WTC11 (cell line): ENCODE results near the gene CERS1. TPM values are rescaled to one million over a fixed set of nuclear protein-coding genes. Genes with fewer than 3 reads are reported as not detected.
A peak's percentile ranks its signal among the peaks of the same experiment; 100 is the strongest.

Source experiments
- ATAC-seq: fragments of 200-7000 bp; cut with Tn5 transposase; 2 replicates; pipeline ENCODE4 v1.10.0; 2021; ENCODE audit warnings: mild to moderate bottlenecking, moderate library complexity
- CTCF ChIA-PET: fragments of 300-600 bp; sonication (Branson Sonifier 250); formaldehyde crosslinking; loops from one replicate; lab custom pipeline; 2021; ENCODE audit warnings: antibody characterized with exemption; lab: Charles Lee
- POLR2A ChIA-PET: fragments of 350-600 bp; sonication (Branson Sonifier 250); formaldehyde crosslinking; loops from one replicate; lab custom pipeline; 2021; ENCODE audit warnings: antibody characterized with exemption; lab: Charles Lee
- DNase-seq: peaks from one replicate; pipeline ENCODE4 v3.0.0; 2021; ENCODE audit warnings: low spot score
- H3K27ac Mint-ChIP-seq: 2 replicates; pipeline ENCODE4 v1.8.0; 2021; ENCODE audit warnings: mixed read lengths
- H3K27me3 Mint-ChIP-seq: 2 replicates; pipeline ENCODE4 v1.8.0; 2021; ENCODE audit warnings: low read depth, mild to moderate bottlenecking, moderate library complexity, mixed read lengths
- H3K36me3 Mint-ChIP-seq: 2 replicates; pipeline ENCODE4 v1.8.0; 2021; ENCODE audit warnings: mixed read lengths
- H3K4me1 Mint-ChIP-seq: 2 replicates; pipeline ENCODE4 v1.8.0; 2022; ENCODE audit warnings: mixed read lengths
- H3K4me3 Mint-ChIP-seq: 2 replicates; pipeline ENCODE4 v1.8.0; 2021; ENCODE audit warnings: mild to moderate bottlenecking, moderate library complexity, mixed read lengths
- H3K9me3 Mint-ChIP-seq: 2 replicates; pipeline ENCODE4 v1.8.0; 2021; ENCODE audit warnings: mixed read lengths
- ATF3 ChIP-seq: sonication (generic); formaldehyde crosslinking; conservative IDR thresholded peaks from 2 replicates; pipeline ENCODE4 v1.8.1; 2022; ENCODE audit warnings: mild to moderate bottlenecking, missing genetic modification reagents
- CREM ChIP-seq: sonication (generic); formaldehyde crosslinking; IDR thresholded peaks from 2 replicates; pipeline ENCODE4 v1.8.1; 2022; ENCODE audit warnings: mild to moderate bottlenecking, missing genetic modification reagents, moderate library complexity
- CTCF ChIP-seq: fragments of 200-600 bp; IDR thresholded peaks from 2 replicates; pipeline ENCODE4 v1.8.0; 2022; ENCODE audit warnings: antibody characterized with exemption
- E2F5 ChIP-seq: sonication (generic); formaldehyde crosslinking; IDR thresholded peaks from 2 replicates; pipeline ENCODE4 v1.8.1; 2022; ENCODE audit warnings: mild to moderate bottlenecking, moderate library complexity, missing genetic modification reagents
- ERG ChIP-seq: fragments of 250-450 bp; sonication (Bioruptor Pico); IDR thresholded peaks from 2 replicates; pipeline ENCODE4 v1.8.0; 2021; ENCODE audit warnings: mild to moderate bottlenecking
- ETV6 ChIP-seq: sonication (generic); formaldehyde crosslinking; IDR thresholded peaks from 2 replicates; pipeline ENCODE4 v1.8.1; 2022; ENCODE audit warnings: mild to moderate bottlenecking, missing genetic modification reagents
- FOXJ3 ChIP-seq: sonication (generic); formaldehyde crosslinking; IDR thresholded peaks from 2 replicates; pipeline ENCODE4 v1.9.0; 2021; ENCODE audit warnings: missing genetic modification reagents, mild to moderate bottlenecking, borderline replicate concordance
- HMGXB4 ChIP-seq: sonication (generic); formaldehyde crosslinking; IDR thresholded peaks from 2 replicates; pipeline ENCODE4 v1.8.1; 2023; ENCODE audit warnings: mild to moderate bottlenecking, moderate library complexity, missing genetic modification reagents
- IRF2 ChIP-seq: sonication (generic); formaldehyde crosslinking; IDR thresholded peaks from 2 replicates; pipeline ENCODE4 v1.8.0; 2022; ENCODE audit warnings: low read depth, missing genetic modification reagents, borderline replicate concordance
- JAZF1 ChIP-seq: fragments of 250-450 bp; sonication (Bioruptor Pico); IDR thresholded peaks from 2 replicates; pipeline ENCODE4 v1.9.0; 2021; ENCODE audit warnings: moderate library complexity, mild to moderate bottlenecking, inconsistent platforms
- MAX ChIP-seq: sonication (generic); formaldehyde crosslinking; IDR thresholded peaks from 2 replicates; pipeline ENCODE4 v1.8.0; 2022; ENCODE audit warnings: mild to moderate bottlenecking, missing genetic modification reagents
- MLX ChIP-seq: sonication (generic); formaldehyde crosslinking; IDR thresholded peaks from 2 replicates; pipeline ENCODE4 v1.8.1; 2023; ENCODE audit warnings: mild to moderate bottlenecking, missing genetic modification reagents, moderate library complexity
- MYBL2 ChIP-seq: sonication (generic); formaldehyde crosslinking; IDR thresholded peaks from 2 replicates; pipeline ENCODE4 v1.8.1; 2023; ENCODE audit warnings: mild to moderate bottlenecking, moderate library complexity, missing genetic modification reagents
- NFATC4 ChIP-seq: fragments of 250-450 bp; sonication (Bioruptor Pico); IDR thresholded peaks from 2 replicates; pipeline ENCODE4 v1.9.0; 2021; ENCODE audit warnings: mild to moderate bottlenecking
- PRDM15 ChIP-seq: sonication (generic); formaldehyde crosslinking; IDR thresholded peaks from 2 replicates; pipeline ENCODE4 v1.8.0; 2022; ENCODE audit warnings: missing genetic modification reagents
- RORB ChIP-seq: fragments of 250-450 bp; sonication (Bioruptor Pico); IDR thresholded peaks from 2 replicates; pipeline ENCODE4 v1.9.0; 2021; ENCODE audit warnings: mild to moderate bottlenecking
- TP53 ChIP-seq: sonication (generic); formaldehyde crosslinking; IDR thresholded peaks from 2 replicates; pipeline ENCODE4 v1.8.1; 2023; ENCODE audit warnings: mild to moderate bottlenecking, missing genetic modification reagents
- ZBTB21 ChIP-seq: sonication (generic); formaldehyde crosslinking; IDR thresholded peaks from 2 replicates; pipeline ENCODE4 v1.8.1; 2023; ENCODE audit warnings: mild to moderate bottlenecking, missing genetic modification reagents, borderline replicate concordance
- ZNF232 ChIP-seq: sonication (generic); formaldehyde crosslinking; IDR thresholded peaks from 2 replicates; pipeline ENCODE4 v1.8.0; 2022; ENCODE audit warnings: mild to moderate bottlenecking, missing genetic modification reagents
- ZNF263 ChIP-seq: sonication (generic); formaldehyde crosslinking; IDR thresholded peaks from 2 replicates; pipeline ENCODE4 v1.8.1; 2022; ENCODE audit warnings: low read depth, mild to moderate bottlenecking, moderate library complexity, missing genetic modification reagents
- ZNF281 ChIP-seq: sonication (generic); formaldehyde crosslinking; IDR thresholded peaks from 2 replicates; pipeline ENCODE4 v1.8.0; 2023; ENCODE audit warnings: mild to moderate bottlenecking, missing genetic modification reagents
- ZNF396 ChIP-seq: fragments of 250-450 bp; sonication (Bioruptor Pico); IDR thresholded peaks from 2 replicates; pipeline ENCODE4 v1.8.0; 2021; ENCODE audit warnings: mild to moderate bottlenecking, moderate library complexity, borderline replicate concordance
- total RNA-seq: library from RNA; stranded (reverse); gene quantifications from 3 replicates; pipeline ENCODE4 v1.2.3, GENCODE V29; 2021

Gene CERS1
- total RNA-seq, 1 experiment from 2014 or later: 14.7 TPM

- TF ChIP-seq ATF3 (CRISPR knock-in tag) (no peak), CREM (no peak), ETV6 (no peak), JAZF1 (CRISPR knock-in tag) (no peak), TP53 (CRISPR knock-in tag) (no peak), ZNF281 (CRISPR knock-in tag) (no peak), ZNF396 (CRISPR knock-in tag) (no peak), ZNF232 (CRISPR knock-in tag) (no peak), FOXJ3 (CRISPR knock-in tag) (no peak), RORB (CRISPR knock-in tag) (no peak), NFATC4 (CRISPR knock-in tag) (no peak)
- TF ChIP-seq, all 79 proteins: peak for 0
These were observed 2.9 kb upstream of the CERS1 start (continued) for GRCh38 chr19:18898607-18899408.

GRCh38 chr19:18898081-18898606, 2.2 kb upstream of the CERS1 start:
- H3K36me3 Mint-ChIP-seq: peaks cover 5% of the 10 kb centered on the region; the same call in 1 of the 2 replicates
- ATAC-seq (no peak), DNase-seq (no peak)
- CTCF ChIA-PET: interaction anchor here (0.6 to 1.5 kb wide), 2 partner anchors 89 to 98 kb away, joined by 3 read pairs; no protein-coding TSS in a partner anchor
- no peaks in the 10 kb centered on the region for H3K4me1 Mint-ChIP-seq
- no peaks in the 10 kb centered on the region for H3K9me3 Mint-ChIP-seq
- peak overlapping the region; percentile 80; the same call in 1 of the 2 replicates for H3K4me3 Mint-ChIP-seq
- no peak overlapping the region for H3K27ac Mint-ChIP-seq
- H3K27me3 Mint-ChIP-seq: peaks cover 16% of the 10 kb centered on the region
- POLR2A ChIA-PET: interaction anchor here (0.6 kb wide), 1 partner anchor 89 kb away, joined by 4 read pairs; no protein-coding TSS in a partner anchor
- TF ChIP-seq MLX (no peak), ZNF263 (CRISPR knock-in tag) (no peak), MYBL2 (CRISPR knock-in tag) (no peak), IRF2 (CRISPR knock-in tag) (no peak), E2F5 (CRISPR knock-in tag) (no peak), MAX (no peak), ZBTB21 (no peak), PRDM15 (CRISPR knock-in tag) (no peak), ERG (CRISPR knock-in tag) (no peak), HMGXB4 (no peak), CTCF (no peak)
